ENCODE measurements around the gene TLR6.

The TLR6 gene

DNA sequence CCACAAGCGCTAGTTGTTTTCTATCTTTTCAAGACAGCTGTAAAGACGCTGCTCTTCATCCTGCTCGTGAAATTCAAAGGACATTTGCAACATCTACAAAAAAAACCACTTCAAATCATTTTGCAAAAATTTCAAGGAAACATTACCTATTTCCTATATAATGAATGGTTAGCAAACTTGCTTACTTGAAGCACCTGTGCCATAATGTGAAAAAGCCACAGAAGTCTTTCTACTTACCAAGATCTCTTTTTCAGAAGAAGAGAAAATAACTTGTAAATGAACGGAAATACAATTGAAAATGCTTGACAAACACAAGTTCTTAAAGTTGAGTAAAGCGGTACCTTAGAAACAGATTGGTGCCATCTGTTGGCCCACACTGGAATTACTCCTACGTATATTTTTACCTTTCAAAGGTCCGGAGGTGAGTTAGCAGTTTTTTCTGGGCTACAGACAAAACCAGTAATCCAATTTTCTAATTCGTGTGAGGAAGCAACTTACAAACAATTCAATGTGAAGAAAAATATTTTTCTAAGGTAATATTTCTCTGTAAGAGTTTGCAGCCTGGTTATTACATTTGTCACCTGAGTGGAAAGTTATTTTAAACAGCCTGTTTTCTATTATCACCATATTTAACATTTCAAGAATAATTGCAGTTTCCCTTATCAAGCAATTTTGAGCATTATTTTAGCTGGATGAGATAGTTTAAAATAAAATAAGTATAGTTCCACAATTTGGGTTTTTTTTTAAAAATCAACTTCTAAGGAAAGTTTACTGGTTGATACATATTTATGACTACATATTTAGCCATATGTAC lies at the start of gene TLR6:
Gene TLR6 (minus strand): TSS at position 294 of the 814 bp plus-strand sequence. CDS start 27,344 bp downstream, outside the sequence.
- peak; percentile 11 for DNase-seq

- DNase-seq = no peak
Measured at GRCh38 chr4:38905652-38906385, 49.2 kb upstream of the TLR6 start.

GRCh38 chr4:38904682-38905081 lies 48.1 kb upstream of the TLR6 start:
- DNase-seq = no peak

DNA sequence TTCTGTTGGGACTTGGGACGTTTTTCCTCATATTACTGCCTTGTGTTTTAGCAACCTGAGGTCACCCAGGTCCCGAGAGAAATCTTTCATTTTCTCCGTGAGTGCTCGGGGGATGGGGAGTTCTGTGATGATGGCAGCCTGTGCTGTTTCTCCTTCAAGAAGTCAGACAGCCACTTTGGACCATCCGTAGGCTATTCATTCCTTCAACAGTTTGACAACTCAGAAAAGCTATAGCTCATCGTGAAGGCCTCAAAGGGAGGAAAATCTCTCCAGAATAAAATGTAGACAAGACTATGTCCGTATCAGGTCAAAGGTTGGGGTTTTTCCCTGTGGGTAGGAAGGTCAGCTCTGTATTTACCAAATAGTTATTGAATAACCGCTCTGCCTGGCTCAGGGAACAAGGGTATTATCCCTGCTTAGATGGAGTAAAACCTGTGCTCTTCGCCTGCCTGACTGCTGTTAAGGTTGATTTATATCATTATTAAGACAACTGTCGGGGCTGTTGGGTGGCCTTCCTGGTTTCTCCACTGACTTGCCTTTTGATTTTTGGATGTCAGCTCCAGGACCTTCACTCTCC lies 47.6 kb upstream of the TLR6 start:
- DNase-seq = no peak

- DNase-seq = peak; percentile 9
Measured at GRCh38 chr4:38902695-38903094, 46.1 kb upstream of the TLR6 start.

- no peak for DNase-seq
Measured at GRCh38 chr4:38902221-38902620, 45.6 kb upstream of the TLR6 start.

GRCh38 chr4:38898245-38898644 lies 41.6 kb upstream of the TLR6 start:
- no peak for DNase-seq

DNA sequence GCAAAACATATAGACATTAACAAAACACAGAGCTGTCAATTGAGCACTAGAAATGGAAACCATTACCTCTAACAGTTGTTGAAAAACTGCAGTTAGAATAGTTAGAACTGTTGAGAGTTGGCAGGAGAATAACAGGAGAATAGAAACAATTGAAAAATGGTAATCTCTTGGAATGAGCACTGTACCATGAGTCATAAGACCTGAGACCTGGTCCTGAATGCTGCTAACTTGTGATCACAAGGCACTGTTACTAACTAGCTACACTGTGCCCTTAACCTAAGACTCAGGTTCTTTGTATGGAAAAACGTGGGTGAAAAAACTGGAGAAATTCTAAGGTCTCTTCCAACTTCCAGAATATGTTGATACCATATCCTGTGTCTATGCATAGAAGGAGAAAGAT lies 40.3 kb upstream of the TLR6 start:
- DNase-seq = no peak

DNA sequence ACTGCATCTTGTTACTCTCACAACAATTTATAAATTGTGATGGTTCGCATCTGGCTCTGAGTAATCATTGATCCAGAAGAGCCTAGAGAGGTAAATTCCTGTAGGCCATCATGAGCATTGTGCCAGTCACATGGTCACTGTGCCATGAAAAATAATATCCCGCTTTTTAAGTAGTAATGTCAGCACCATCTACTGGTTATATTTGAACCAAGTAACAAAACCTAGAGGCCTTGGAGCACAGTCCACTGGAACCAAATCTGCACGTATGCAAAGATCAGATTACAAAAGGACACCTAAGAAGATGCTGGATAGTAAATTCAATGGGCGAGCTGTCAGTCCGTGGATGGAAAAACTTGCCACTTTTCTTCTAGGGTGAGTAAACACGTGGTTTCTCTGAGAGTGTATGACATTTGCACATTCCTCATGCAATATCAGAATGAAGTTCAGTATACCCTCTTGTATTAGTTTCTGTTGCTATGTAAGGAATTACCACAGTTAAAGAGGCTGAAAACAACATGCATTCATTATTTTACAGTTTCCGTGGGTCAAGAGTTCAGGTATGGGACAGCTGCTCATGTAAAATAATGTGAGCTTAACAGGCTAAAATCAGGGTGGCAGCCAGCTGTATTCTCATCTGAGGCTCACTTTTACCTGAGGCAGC lies 37.8 kb upstream of the TLR6 start:
- DNase-seq = no peak

DNA sequence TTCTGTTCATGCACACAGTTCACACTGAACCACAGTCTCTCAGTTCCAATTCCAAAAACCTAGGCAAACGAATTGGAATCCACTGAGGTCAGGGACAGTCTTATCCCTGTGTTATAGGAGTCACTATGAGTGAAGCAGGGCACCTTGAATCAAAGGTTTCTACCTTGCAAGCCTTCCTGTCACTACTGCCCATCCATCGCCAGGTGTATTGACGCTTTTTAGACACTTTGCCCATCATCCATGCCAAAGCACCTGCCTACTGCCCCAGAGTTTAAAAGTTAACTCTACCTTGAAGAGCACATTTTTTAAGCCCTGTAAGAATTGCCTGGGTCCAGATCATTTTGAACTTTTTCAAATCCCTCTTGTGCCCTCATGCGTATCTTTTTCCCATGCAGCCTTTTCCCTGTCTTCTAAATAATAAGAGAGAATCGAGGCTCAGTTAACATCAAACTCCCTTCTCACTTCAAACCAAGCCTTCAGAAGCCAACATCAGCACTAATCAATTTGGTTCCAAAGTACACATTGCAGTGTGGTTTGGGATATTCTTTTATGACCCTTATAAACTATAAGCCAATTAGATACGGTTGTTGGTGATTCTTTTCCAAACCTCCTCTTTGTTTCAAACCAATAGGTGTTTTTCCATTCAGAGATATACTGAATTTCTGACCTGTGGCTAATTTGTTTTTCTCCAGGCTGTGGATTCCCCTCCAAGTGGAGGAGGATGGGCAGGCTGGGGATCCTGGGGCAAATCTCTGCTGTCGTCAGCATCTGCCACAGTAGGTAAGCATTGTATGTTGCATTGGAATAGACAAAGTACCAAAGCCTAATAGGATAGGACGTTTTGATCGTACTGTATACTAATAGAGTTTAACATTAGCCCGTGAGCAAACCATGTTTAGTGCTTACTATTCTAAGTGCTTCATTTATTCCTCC lies 34.7 kb upstream of the TLR6 start:
- DNase-seq = no peak

DNA sequence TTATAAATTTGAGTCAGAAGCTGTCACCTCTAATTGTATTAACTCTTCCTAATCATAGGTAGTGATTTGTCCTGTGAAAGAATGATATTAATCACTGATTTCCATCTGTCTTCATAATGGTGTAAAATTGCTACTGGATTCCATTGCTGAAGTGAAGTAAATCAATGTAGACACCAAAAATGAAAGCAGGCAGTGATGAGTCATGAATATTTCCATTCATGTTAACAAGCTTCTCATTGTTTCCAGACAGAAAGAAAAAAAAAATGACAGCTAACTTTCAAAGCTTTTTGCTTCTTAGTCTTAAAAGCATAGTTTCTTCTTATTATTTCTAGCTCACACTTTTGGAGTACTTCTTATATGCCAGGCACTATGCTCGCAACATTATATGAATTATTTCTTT lies 32.5 kb upstream of the TLR6 start:
- no peak for DNase-seq

- no peak for DNase-seq
Measured at GRCh38 chr4:38884254-38884653, 27.6 kb upstream of the TLR6 start.

- no peak for DNase-seq
Measured at GRCh38 chr4:38876636-38877035, 20.0 kb upstream of the TLR6 start.

GRCh38 chr4:38873290-38873944 lies 16.8 kb upstream of the TLR6 start:
- DNase-seq = no peak

DNA sequence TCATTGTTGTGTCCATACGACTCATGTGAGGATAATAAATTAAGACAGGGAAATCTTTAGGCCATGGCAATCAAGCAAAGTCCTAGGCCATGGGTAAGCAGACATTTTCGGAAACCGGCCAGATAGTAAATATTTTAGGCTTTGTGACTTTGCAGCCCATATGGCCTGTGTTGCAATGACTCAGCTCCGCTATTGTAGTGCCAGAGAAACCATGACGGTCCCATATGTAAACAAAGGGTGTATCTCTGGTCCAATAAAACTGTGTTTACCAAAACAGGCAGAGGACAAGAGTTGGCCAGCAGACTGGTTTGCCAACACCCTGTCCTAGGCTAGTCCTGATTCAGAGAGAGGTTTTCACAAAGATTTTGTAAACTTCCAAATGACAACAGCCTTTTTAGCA lies 16.0 kb upstream of the TLR6 start:
- DNase-seq = no peak

DNA sequence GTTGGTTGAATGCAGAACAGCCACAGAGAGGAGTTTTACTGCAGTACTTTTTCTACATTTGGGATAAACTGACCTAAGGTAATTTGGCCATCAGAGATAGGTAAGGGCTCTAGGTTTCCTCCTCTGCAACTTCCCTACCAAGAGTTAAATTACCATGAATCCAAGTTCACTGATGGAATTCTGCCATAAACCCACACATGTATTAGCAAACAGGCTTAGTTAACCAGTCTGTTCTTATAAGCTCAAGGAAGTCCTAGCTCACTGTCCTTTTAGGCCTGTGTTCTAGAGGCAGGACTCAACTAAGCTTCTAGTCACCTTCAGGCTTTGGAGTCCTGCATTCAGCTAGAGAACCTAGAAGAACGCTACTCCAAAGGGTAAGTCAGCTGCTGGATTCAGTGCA lies 15.0 kb upstream of the TLR6 start:
- no peak for DNase-seq

GRCh38 chr4:38870098-38870808 lies 13.6 kb upstream of the TLR6 start:
- no peak for DNase-seq

- no peak for DNase-seq
Measured at GRCh38 chr4:38869511-38869910, 12.9 kb upstream of the TLR6 start.

DNA sequence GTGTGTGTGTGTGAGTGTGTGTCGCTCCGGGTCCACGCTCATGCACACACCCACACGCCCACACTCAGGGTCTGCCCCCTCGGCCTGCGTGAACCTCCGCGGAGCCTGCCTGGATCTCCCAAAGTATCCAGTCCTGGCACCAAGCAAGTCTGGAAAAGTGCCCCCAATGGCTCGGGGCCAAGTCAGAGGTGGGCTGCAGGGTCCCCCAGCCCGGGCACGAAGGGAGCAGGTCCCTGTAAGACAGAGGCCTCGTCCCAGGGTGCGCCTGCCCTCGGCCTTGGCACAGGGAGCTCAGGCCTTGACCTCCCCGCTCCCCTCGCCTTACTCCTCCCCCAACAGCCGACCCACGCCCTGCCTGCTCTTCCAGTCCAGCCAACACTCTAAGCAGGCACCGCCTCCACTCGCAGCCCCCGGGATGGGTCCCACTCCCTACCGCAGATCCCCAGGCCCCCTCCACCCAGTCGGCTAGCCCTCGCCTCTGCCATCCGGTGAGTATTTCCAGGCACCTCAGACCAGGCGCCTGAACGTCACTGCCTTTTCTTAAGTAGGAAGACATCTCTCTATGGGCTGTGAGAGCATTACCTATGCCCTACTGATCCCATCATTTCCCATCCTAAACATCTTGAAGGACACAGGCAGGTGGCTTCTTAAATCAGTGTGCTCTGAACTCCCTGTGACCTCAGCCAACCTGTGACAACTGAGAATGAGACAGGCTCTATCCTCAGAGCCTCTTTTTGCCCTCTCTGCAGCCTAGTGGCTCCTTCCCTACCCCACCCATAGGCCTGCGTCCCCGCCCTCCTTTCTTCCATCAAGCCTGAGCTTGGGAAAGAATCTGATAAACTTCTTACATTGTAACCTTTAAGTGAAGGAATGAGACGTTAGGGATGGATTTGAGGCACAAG lies 11.7 kb upstream of the TLR6 start:
- DNase-seq = no peak

DNA sequence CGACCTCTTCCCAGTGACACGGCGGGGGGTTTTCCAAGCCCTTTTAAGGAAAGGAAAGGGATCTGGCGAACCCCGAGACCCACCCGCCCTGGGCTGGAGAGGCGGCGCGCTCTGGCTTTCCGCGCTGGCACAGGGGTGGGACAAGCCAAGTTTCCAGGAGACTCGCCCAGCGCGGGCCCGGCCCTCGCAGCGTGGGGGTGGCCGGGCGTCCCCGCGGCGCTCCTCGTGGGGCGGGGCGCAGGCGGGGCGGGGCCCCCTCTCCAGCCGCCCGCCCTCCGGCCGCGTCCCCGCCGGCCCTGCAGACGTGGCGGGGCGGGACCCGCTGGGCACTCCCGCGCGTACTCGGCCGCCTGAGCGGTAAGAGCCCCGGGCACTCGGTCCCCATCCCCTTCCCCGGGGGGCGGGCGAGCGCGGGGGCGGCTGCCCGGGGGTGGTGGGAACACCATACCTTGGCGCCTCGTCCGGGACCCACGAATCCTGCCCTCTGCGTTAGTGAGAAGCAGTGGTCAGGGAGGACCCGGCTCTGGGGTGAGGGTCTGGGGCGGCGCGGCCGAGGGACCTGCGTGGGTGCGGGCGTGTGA lies 11.0 kb upstream of the TLR6 start, which contains the start of gene FAM114A1:
Gene FAM114A1 (plus strand): TSS at position 329 of the 581 bp plus-strand sequence. CDS start 10,273 bp downstream, outside the sequence.
- no peak for DNase-seq
